ENCODE measurements around the gene SOX30.
"Not testable (repeated sequence)": the region's sequence is repeated elsewhere in the genome, so short reads cannot be mapped to it uniquely, and the experiment has no call there.

The SOX30 gene

DNA sequence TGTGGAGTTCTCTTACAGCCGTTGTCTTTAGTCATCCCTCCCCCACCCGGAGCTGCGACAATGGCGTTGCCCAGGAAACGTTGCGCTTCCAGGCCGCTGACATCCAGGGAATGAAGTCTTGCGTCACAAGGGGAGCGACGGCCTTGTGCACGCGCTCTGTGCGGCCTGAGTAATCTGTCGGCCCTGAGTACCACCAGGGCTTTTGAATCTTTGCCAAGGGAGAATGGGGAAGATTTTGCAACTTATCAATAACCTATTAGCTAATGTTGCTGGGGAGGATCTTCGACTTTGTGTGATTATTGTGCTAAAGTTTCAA lies at the start of gene SOX30:
SOX30 (minus strand) TSS at position 62 of the 316 bp plus-strand sequence. CDS start 360 bp downstream, outside the sequence.
- DNase-seq, result no peak

- not testable (repeated sequence) for DNase-seq
These were observed 46.4 kb upstream of the SOX30 start for GRCh38 chr5:157698674-157699073.

DNA sequence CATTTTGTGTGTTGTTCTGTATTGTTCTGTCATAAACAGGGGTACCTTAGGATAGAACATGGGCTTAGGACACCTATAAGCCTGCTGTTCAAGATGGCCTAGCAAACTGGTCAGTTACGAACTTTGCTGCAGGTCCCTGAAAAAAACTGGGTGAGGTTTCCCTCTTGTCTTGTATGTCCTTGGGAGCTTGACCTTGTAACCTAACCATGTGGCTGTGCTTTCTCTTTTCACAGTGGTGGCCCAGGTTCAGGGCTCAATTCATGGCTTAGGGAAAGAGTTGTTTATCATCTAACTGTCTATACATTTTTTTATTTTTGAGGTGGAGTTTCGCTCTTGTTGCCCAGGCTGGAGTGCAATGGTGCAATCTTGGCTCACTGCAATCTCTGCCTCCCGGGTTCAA lies 43.9 kb upstream of the SOX30 start:
- not testable (repeated sequence) for DNase-seq

GRCh38 chr5:157693816-157694215 lies 41.6 kb upstream of the SOX30 start:
- DNase-seq, result not testable (repeated sequence)

DNA sequence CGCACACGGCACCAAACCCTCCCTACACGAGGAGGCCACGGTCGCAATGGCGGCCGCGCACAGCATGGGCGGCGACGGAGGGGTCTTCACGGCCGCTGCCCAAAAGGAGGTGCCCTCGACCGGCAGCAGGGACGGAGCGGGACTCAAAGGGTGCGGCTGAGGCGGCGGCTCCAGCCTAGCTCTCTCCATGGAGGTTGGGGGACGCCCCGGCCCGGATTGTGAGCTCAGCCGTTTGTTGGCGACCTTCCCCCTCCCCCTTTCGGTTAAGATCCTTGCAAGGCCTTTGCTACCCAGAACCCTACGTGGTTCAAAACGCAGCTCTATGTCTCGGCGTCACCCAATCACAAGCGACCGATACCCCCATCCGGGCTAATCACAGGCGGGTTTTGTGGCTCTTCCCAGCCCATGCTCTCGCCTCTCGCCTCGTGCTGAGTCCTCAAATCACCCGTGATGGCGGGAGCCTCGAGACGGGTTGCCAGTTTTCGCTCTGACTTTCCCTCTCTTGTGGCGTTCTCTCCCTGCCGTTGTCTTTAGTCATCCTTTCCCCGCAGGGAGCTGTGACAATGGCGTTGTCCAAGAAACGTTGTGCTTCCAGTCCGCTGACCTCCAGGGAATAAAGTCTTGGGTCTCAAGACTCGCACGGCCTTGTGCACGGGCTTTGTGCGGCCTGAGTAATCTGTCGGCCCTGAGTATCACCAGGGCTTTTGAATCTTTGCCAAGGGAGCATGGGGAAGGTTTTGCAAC lies 38.6 kb upstream of the SOX30 start:
- no peak for DNase-seq

GRCh38 chr5:157689942-157690689 lies 37.9 kb upstream of the SOX30 start:
- DNase-seq, result no peak

GRCh38 chr5:157687198-157687554 lies 34.9 kb upstream of the SOX30 start:
- DNase-seq, result no peak

DNA sequence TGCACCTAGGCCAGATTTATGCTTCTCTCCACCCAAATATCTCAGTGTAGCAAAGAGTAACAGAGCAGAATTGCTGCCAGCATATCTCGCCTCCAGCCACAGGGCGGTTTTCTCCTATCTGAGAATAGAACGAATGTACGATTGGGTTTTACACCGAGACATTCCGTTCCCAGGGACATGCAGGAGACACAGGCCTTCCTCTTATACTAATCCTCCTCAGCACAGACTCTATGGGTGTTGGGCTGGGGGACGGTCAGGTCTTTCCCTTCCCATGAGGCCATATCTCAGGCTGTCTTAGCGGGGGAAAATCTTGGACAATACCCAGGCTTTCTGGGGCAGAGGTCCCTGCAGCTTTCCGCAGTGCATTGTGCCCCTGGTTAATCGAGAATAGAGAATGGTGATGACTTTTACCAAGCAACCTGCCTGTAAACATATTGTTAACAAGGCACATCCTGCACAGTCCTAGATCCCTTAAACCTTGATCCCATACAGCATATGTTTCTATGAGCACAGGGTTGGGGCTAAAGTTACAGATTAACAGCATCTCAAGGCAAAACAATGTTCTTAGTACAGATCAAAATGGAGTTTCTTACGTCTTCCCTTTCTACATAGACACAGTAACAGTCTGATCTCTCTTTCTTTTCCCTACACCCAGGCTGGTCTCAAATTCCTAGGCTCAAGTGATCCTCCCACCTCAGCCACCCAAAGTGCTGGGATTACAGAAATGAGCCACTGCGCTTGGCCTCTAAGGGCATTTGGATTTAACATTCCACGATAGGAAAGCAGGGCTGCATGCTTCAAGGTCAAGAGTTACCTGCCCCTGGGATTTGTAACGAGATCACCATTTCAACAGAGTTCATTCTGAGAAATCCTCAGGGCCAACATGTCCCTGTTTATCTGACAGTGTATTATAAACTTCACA lies 34.3 kb upstream of the SOX30 start:
- DNase-seq, result not testable (repeated sequence)

DNA sequence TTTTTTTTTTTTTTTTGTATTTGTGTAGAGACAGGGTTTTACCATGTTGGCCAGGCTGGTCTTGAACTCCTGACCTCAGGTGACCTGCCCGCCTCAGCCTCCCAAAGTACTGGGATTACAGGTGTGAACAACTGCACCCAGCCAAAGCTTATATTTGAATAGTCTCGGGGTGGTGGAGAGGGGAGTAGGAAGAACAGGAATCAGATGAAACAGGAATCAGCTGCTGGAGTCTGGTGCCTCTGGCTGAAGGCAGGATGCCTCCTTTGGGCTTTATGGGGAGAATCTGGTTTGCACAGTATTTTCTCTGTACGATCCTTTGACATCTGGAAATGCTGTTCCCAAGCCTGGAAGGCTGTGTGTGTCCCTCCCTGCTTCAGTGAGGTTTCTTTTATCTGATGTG lies 30.0 kb upstream of the SOX30 start:
- no peak for DNase-seq

GRCh38 chr5:157681048-157681447 lies 28.8 kb upstream of the SOX30 start:
- DNase-seq, result no peak

GRCh38 chr5:157680239-157680638 lies 28.0 kb upstream of the SOX30 start:
- DNase-seq, result no peak

DNA sequence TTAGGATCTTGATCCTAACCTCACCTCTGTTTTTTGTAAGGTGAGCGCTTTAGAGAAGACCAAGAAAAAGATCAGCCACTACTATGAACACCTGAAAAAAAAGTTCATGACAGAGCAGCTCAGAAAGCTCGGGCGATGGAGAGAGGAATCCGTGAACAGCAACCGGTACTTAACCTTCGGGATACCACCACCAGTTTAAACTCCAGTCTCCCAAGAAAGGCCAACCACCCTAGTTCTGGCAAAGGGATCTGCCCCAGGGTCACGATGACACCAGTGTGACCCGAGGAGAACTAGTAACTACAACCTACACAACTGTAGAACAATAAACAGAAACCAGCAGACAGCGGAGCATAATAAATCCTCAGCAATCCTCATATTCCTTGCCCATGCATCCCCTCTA lies 27.6 kb upstream of the SOX30 start:
- DNase-seq, result no peak

DNA sequence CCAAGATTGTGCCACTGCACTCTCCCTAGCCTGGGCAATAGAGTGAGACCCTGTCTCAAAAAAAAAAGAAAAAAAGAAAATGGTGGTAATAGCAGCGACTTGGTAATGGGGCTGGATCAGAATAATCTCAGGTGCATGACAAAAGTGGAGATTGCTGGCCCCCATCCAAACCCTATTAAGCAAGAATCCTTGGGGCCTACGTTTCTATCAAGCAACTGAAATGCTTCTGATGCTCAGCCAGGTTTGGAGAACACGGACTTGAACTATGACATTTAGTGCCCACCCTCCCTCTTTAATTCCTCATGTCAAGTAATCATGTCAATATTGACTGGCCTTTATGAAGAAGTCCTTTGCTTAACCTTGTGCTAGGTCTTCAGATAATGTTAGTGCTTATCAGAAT lies 25.7 kb upstream of the SOX30 start:
- no peak for DNase-seq

- DNase-seq, result not testable (repeated sequence)
These were observed 22.1 kb upstream of the SOX30 start for GRCh38 chr5:157674351-157674750.

GRCh38 chr5:157672976-157673375 lies 20.7 kb upstream of the SOX30 start:
- DNase-seq, result no peak

DNA sequence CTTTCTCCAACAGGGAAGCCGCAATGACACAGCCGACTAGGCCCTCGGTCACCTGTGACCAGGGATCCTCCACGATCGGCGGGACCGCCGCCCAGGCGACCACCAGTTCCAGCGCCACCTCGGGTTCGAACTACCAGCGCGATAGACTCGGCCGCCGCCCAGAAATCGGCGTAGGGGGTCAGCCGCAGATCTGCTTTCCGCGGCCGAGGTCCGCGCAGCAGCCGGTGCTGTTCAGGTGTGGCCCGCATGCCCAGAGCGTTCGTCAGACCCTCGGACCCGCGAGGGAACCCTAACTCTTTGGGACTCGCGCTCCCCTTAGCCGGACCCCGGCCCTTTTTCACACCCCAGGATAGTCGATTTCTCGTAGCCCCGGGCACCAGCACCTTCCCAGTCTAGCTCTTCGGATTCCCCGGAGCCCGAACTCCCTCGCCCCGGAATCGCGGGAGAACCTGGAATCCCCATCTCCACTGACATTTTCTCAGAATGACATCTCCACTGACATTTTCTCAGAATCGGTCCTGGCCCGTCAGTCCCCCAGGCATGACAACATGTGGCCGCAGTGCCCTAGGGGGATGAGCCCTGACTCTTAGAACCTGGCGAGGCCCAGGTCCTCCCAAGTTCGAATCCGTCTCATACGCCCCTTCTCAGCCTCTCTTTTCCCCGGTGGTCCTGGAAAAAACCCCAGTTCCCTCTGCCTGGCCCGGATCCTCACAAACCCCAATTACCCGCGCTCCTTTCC lies 19.5 kb upstream of the SOX30 start:
- no peak for DNase-seq

DNA sequence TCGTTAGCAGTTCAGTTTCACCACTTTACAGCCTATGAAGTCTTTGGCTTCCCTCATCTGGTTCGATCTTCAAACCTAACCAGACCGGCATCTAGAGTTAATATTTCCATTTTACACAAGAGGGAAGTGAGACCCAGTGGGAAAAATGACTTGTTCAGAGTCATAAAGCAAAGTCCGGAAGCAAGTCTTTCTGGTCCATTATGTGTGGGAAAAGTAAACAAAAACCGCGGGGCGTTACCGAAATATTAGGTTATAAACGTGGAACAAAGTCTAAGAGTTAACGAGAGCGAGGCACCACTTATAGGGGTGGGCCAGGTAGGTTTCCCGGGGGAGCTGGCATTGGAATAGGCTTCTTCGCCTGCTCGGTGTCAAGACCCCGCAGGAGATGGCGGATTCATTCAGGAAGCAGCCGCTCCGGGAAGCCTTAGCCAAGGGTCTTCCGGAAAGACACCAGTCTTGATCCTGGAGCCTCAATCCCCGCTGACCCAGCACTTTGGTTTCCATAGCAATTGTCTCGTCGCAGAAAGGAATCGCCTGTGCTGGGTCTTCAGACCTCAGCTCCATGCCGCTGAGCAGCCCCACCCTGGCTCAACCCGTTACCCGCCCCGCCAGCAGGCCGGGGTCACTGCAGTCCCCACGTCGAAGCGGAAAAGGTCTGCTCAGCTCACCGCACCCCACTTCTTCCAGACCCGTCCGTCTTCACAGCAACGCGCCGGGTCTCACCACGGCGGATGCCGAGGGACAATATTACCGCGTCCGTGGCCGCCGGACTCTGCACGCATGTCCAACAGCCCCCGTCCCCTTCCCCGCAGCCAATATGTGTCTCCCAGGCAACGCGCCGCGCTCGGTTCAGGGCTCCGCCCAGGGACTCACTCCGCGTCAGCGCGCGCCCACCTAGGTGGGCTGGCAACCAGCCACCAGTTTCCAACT lies 18.7 kb upstream of the SOX30 start, which contains the start of gene C5orf52:
C5orf52 (plus strand) TSS at position 872 of the 930 bp plus-strand sequence. CDS start 82 bp downstream, outside the sequence.
- no peak for DNase-seq

DNA sequence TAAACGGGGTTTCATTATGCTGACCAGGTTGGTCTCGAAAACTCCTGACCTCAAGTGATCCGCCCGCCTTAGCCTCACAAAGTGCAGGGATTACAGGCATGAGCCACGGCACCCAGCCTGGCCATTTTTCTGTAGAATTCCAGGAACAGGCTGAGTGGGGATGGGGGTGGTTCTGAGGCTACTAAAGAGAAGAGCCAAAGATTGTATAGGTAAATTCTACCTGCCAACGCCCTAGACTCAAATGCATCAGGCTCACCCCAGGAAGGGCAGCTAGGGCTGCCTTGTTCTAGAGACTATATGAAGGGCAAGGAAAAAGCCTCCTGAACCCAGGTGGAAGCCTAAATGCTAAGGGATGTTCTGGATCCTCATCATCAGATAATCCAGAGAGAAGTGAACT lies 17.5 kb upstream of the SOX30 start:
- no peak for DNase-seq

- DNase-seq, result no peak
These were observed 16.1 kb upstream of the SOX30 start for GRCh38 chr5:157668356-157668755.

- no peak for DNase-seq
These were observed 13.3 kb upstream of the SOX30 start for GRCh38 chr5:157665467-157666070.
